Skeletal muscle tissue (tissue), 4 donors: ENCODE data around the gene PTPN4. TPM values are rescaled to one million over a fixed set of nuclear protein-coding genes. Genes with fewer than 3 reads are reported as not detected.
"Not testable (repeated sequence)": the region's sequence is repeated elsewhere in the genome, so short reads cannot be mapped to it uniquely, and the experiment has no call there.

ENCODE experiments used
- H3K27ac ChIP-seq: one replicate; pipeline ENCODE4 v1.7.0; 2013; ENCODE audit warnings: mild to moderate bottlenecking, low read depth, low read length, inconsistent platforms
- H3K27me3 ChIP-seq, 3 donors: one replicate each; pipeline ENCODE4 v1.7.0; 2013; ENCODE audit warnings: low read length in 3 of 3; ENCODE audit not compliant: control insufficient read depth in 3 of 3, insufficient read depth in 3 of 3
- H3K36me3 ChIP-seq, 3 donors: one replicate each; pipeline ENCODE4 v1.7.0; 2013; ENCODE audit warnings: low read length in 3 of 3; ENCODE audit not compliant: control insufficient read depth in 3 of 3, insufficient read depth in 3 of 3
- H3K4me1 ChIP-seq, 3 donors: one replicate each; pipeline ENCODE4 v1.7.0; 2013; ENCODE audit warnings: low read length in 3 of 3, mild to moderate bottlenecking in 3 of 3; ENCODE audit not compliant: control insufficient read depth in 3 of 3, insufficient read depth in 3 of 3
- H3K4me3 ChIP-seq, 3 donors: one replicate each; pipeline ENCODE4 v1.7.0; 2013; ENCODE audit warnings: low read length in 3 of 3
- H3K9ac ChIP-seq, 3 donors: one replicate each; pipeline ENCODE4 v1.7.0; 2013; ENCODE audit warnings: low read length in 3 of 3, mild to moderate bottlenecking in 3 of 3, moderate library complexity in 2 of 3, low read depth in 1 of 3
- H3K9me3 ChIP-seq, 3 donors: one replicate each; pipeline ENCODE4 v1.7.0; 2013; ENCODE audit warnings: low read length in 3 of 3; ENCODE audit not compliant: control insufficient read depth in 3 of 3
- total RNA-seq: library from RNA; depleted of rRNA; stranded (reverse); fragments of >200 nt; gene quantifications from one replicate; pipeline ENCODE4 v1.2.3, GENCODE V29; 2014
- donor health status: Osteomylitis.

PTPN4 gene
- total RNA-seq, 1 donor from 2014 or later: 37.1 TPM

DNA sequence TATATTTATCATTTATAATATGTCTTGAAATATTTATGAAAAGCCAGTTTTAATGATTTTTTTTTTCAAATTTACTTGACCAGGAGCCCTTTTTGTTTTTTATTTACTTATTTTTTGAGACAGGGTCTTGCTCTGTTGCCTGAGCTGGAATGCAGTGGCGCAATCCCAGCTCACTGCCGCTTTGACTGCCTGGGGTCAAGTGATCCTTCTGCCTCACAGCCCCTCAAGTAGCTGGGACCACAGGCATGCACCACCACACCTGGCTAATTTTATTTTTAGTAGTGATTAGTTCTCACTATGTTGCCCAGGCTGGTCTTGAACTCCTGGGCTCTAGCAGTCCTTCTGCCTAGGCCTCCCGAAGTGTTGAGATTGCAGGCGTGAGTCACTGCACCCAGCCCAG is 258.8 kb downstream of the PTPN4 start:
- H3K9me3 ChIP-seq: no peaks in the 10 kb centered on the region
- H3K4me3 ChIP-seq: no peak overlapping the region
- no peaks in the 10 kb centered on the region for H3K27me3 ChIP-seq
- peaks cover 0 to 11% (median 0%) of the 10 kb centered on the region in 3 donors for H3K4me1 ChIP-seq
- H3K36me3 ChIP-seq: peaks cover 0 to 6% (median 6%) of the 10 kb centered on the region in 3 donors
- H3K9ac ChIP-seq: no peak overlapping the region
- no peak overlapping the region for H3K27ac ChIP-seq

DNA sequence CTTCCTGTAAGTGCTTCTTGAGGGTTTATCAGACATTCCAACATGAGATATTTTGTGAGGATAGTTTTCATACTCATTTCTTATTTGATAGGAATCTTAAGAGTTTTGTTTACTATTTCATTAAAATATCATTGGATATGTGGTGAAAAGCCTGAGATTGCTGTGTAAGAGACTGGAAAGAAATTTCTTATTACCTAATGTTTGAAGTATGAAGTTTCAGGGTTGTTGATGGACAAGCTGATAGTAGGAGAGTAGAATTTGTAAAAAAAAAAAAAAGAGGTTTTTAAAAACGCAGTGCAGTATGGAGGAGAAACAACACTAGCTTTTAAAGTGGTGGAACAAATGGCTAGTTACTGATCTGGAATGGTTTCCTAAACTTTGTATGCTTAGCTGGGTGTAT is 260.8 kb downstream of the PTPN4 start:
- Histone ChIP-seq H3K27ac (no peak overlapping the region), H3K4me1 (no peaks in the 10 kb centered on the region), H3K4me3 (no peak overlapping the region), H3K36me3 (peaks cover 0 to 6% (median 6%) of the 10 kb centered on the region in 3 donors), H3K9me3 (no peaks in the 10 kb centered on the region), H3K9ac (no peak overlapping the region), H3K27me3 (no peaks in the 10 kb centered on the region)

DNA sequence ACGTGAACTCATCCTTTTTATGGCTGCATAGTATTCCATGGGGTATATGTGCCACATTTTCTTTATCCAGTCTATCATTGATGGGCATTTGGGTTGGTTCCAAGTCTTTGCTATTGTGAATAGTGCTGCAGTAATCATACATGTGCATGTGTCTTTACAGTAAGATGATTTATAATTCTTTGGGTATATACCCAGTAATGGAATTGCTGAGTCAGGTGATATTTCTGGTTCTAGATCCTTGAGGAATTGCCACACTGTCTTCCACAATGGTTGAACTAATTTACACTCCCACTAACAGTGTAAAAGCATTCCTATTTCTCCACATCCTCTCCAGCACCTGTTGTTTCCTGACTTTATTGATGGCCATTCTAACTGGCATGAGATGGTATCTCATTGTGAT is 262.8 kb downstream of the PTPN4 start:
- H3K27me3 ChIP-seq, H3K4me3 ChIP-seq, H3K9ac ChIP-seq, H3K9me3 ChIP-seq, H3K36me3 ChIP-seq, H3K27ac ChIP-seq, H3K4me1 ChIP-seq: not testable (repeated sequence)

DNA sequence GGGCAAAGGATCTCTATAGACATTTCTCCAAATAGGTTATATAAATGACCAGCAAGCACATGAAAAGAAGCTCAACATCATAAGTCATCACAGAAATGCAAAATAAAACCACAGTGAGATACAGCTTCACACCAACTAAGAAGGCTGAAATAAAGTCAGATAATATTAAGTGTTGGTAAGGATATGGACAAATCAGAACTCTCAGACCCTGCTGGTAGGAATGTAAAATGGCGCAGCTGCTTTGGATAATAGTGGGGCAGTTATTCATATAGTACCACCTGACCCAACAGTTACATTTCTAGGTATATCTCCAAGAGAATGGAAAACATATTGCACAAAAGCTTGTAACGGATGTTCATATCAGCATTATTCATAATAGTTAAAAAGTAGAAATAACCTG is 267.2 kb downstream of the PTPN4 start:
- H3K9ac ChIP-seq: no peak overlapping the region
- H3K27ac ChIP-seq: no peak overlapping the region
- H3K9me3 ChIP-seq: no peaks in the 10 kb centered on the region
- no peaks in the 10 kb centered on the region for H3K27me3 ChIP-seq
- H3K4me3 ChIP-seq: no peak overlapping the region
- no peaks in the 10 kb centered on the region for H3K4me1 ChIP-seq
- H3K36me3 ChIP-seq: no peaks in the 10 kb centered on the region

DNA sequence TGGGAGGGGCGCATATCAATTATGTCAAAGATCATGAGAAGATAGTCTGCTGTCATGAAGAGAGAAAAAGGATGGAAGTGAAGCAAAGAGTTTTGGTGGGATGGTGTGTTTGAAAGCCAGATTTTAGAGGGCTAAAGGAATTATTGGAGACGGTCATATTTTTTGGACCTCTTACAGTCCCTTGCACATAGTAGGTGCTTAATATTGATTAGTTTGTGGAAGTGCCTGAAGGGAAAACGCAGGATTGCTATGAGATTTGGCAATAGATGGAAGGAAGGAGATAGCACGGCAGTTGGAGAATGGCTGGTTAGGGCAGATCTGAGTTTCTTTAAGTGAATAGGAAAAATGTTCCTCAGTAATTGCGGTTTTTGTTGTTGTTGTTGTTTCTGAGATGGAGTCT is 269.1 kb downstream of the PTPN4 start:
- H3K4me3 ChIP-seq: no peak overlapping the region
- H3K36me3 ChIP-seq: no peaks in the 10 kb centered on the region
- no peaks in the 10 kb centered on the region for H3K9me3 ChIP-seq
- H3K27ac ChIP-seq: no peak overlapping the region
- H3K9ac ChIP-seq: no peak overlapping the region
- no peaks in the 10 kb centered on the region for H3K27me3 ChIP-seq
- no peaks in the 10 kb centered on the region for H3K4me1 ChIP-seq

DNA sequence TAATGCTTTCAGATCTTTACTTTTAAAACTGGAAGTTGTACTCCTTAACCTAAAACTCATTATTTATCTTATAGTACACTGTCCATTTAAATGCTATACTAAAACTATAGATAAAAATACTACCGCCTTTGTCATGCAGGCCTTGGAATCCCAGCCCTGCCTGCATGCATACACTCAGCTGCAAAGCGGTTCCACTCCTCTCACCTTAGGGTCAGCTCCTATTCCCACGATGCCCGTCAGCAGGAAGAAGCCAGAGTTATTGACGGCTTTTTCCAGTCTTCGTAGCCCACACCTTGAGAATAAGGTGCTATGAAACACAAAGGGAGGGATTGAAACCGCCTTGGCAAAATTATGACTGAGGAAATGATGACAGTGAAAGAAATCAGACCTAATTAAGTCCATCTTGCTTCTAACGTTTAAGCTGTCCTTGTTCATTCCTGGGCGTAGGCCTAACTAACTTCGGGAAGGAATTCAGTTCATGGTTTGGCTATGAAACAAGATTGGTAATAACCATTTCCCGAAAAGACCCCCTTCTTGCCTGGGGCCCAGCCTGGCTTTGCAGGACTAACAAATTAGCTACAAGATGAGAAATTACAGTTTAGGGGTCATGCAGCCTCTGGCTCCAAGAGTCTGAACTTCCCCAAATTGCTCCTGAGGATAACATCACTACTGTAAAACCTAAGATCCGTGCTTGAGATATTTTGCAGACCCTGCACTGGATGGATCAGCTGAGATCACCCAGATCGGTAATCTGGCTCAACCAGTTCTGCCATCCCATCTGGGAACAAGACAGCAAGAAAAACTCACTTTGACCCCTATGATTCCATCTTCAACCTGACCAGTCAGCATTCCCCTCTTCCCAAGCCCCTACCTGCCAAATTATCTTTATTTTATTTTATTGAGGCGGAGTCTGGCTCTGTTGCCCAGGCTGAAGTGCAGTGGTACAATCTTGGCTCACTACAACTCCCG is 270.2 kb downstream of the PTPN4 start:
- Histone ChIP-seq H3K36me3 (no peaks in the 10 kb centered on the region), H3K9ac (no peak overlapping the region), H3K4me1 (peaks cover 2 to 4% (median 4%) of the 10 kb centered on the region in 3 donors), H3K27me3 (no peaks in the 10 kb centered on the region), H3K4me3 (no peak overlapping the region), H3K27ac (no peak overlapping the region), H3K9me3 (no peaks in the 10 kb centered on the region)

DNA sequence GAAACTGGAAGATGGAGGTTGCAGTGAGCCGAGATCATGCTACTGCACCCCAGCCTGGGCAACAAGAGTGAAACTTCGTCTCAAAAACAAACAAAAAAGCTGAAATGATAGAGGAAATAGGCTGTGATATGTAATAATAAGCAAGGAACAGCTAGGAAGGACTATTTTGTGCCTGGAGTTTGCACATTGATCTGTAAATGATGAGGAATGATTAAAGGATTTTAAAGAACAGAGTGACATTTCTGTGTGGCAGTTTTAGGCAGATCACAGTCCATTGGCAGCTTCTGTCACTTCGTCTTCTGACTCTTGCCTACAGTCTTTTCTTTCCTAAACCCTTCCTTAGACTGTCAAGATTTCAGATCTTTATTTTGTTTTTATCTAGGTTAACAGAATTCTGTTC is 272.6 kb downstream of the PTPN4 start:
- no peaks in the 10 kb centered on the region for H3K36me3 ChIP-seq
- no peak overlapping the region for H3K4me3 ChIP-seq
- H3K9ac ChIP-seq: no peak overlapping the region
- no peaks in the 10 kb centered on the region for H3K9me3 ChIP-seq
- H3K27ac ChIP-seq: no peak overlapping the region
- peaks cover 2 to 4% (median 4%) of the 10 kb centered on the region in 3 donors for H3K4me1 ChIP-seq
- no peaks in the 10 kb centered on the region for H3K27me3 ChIP-seq

Other genes with a start within 250 kb of the PTPN4 start
- not detected for gene SCTR, start 235.4 kb upstream of the PTPN4 start, total RNA-seq
- gene CFAP221, start 215.5 kb upstream of the PTPN4 start, total RNA-seq: 1.0 TPM
- 9.9 TPM for gene TMEM177, start 80.7 kb upstream of the PTPN4 start, total RNA-seq